WTC11 (cell line): ENCODE results near the gene PCDHGA1. TPM values are rescaled to one million over a fixed set of nuclear protein-coding genes. Genes with fewer than 3 reads are reported as not detected.

Experiments
- ATAC-seq: fragments of 200-7000 bp; cut with Tn5 transposase; 2 replicates; pipeline ENCODE4 v1.10.0; 2021; ENCODE audit warnings: mild to moderate bottlenecking, moderate library complexity
- CTCF ChIA-PET: fragments of 300-600 bp; sonication (Branson Sonifier 250); formaldehyde crosslinking; loops from one replicate; lab custom pipeline; 2021; ENCODE audit warnings: antibody characterized with exemption; lab: Charles Lee
- POLR2A ChIA-PET: fragments of 350-600 bp; sonication (Branson Sonifier 250); formaldehyde crosslinking; loops from one replicate; lab custom pipeline; 2021; ENCODE audit warnings: antibody characterized with exemption; lab: Charles Lee
- DNase-seq: peaks from one replicate; pipeline ENCODE4 v3.0.0; 2021; ENCODE audit warnings: low spot score
- H3K27ac Mint-ChIP-seq: 2 replicates; pipeline ENCODE4 v1.8.0; 2021; ENCODE audit warnings: mixed read lengths
- H3K27me3 Mint-ChIP-seq: 2 replicates; pipeline ENCODE4 v1.8.0; 2021; ENCODE audit warnings: low read depth, mild to moderate bottlenecking, moderate library complexity, mixed read lengths
- H3K36me3 Mint-ChIP-seq: 2 replicates; pipeline ENCODE4 v1.8.0; 2021; ENCODE audit warnings: mixed read lengths
- H3K4me1 Mint-ChIP-seq: 2 replicates; pipeline ENCODE4 v1.8.0; 2022; ENCODE audit warnings: mixed read lengths
- H3K4me3 Mint-ChIP-seq: 2 replicates; pipeline ENCODE4 v1.8.0; 2021; ENCODE audit warnings: mild to moderate bottlenecking, moderate library complexity, mixed read lengths
- H3K9me3 Mint-ChIP-seq: 2 replicates; pipeline ENCODE4 v1.8.0; 2021; ENCODE audit warnings: mixed read lengths
- CREM ChIP-seq: sonication (generic); formaldehyde crosslinking; IDR thresholded peaks from 2 replicates; pipeline ENCODE4 v1.8.1; 2022; ENCODE audit warnings: mild to moderate bottlenecking, missing genetic modification reagents, moderate library complexity
- ELF4 ChIP-seq: sonication (generic); formaldehyde crosslinking; IDR thresholded peaks from 2 replicates; pipeline ENCODE4 v1.8.1; 2022; ENCODE audit warnings: low read depth, mild to moderate bottlenecking, moderate library complexity, missing genetic modification reagents
- HMGA2 ChIP-seq: fragments of 250-450 bp; sonication (Bioruptor Pico); IDR thresholded peaks from 2 replicates; pipeline ENCODE4 v1.4.0; 2021; ENCODE audit warnings: mild to moderate bottlenecking, moderate library complexity
- JAZF1 ChIP-seq: fragments of 250-450 bp; sonication (Bioruptor Pico); IDR thresholded peaks from 2 replicates; pipeline ENCODE4 v1.9.0; 2021; ENCODE audit warnings: moderate library complexity, mild to moderate bottlenecking, inconsistent platforms
- NFATC4 ChIP-seq: fragments of 250-450 bp; sonication (Bioruptor Pico); IDR thresholded peaks from 2 replicates; pipeline ENCODE4 v1.9.0; 2021; ENCODE audit warnings: mild to moderate bottlenecking
- SMAD3 ChIP-seq: sonication (generic); formaldehyde crosslinking; IDR thresholded peaks from 2 replicates; pipeline ENCODE4 v1.8.0; 2022; ENCODE audit warnings: missing genetic modification reagents, mild to moderate bottlenecking, borderline replicate concordance
- total RNA-seq: library from RNA; stranded (reverse); gene quantifications from 3 replicates; pipeline ENCODE4 v1.2.3, GENCODE V29; 2021
- TF ChIP-seq, protein P1 (sequence below): fragments of 250-450 bp; sonication (Bioruptor Pico); IDR thresholded peaks from 2 replicates; pipeline ENCODE4 v1.9.0; 2021; ENCODE audit warnings: mild to moderate bottlenecking
- TF ChIP-seq, protein P2 (sequence below): sonication (generic); formaldehyde crosslinking; IDR thresholded peaks from 2 replicates; pipeline ENCODE4 v1.8.1; 2023; ENCODE audit warnings: mild to moderate bottlenecking, missing genetic modification reagents, moderate library complexity
- TF ChIP-seq, protein P3 (sequence below): sonication (generic); formaldehyde crosslinking; IDR thresholded peaks from 2 replicates; pipeline ENCODE4 v1.8.0; 2022; ENCODE audit warnings: missing genetic modification reagents
- TF ChIP-seq, protein P4 (sequence below): sonication (generic); formaldehyde crosslinking; IDR thresholded peaks from 2 replicates; pipeline ENCODE4 v1.8.1; 2022; ENCODE audit warnings: low read depth, missing genetic modification reagents, borderline replicate concordance
- TF ChIP-seq, protein P5 (sequence below): sonication (generic); formaldehyde crosslinking; IDR thresholded peaks from 2 replicates; pipeline ENCODE4 v1.8.0; 2022; ENCODE audit warnings: mild to moderate bottlenecking, missing genetic modification reagents
- TF ChIP-seq, protein P6 (sequence below): sonication (generic); formaldehyde crosslinking; IDR thresholded peaks from 2 replicates; pipeline ENCODE4 v1.8.1; 2023; ENCODE audit warnings: mild to moderate bottlenecking, missing genetic modification reagents
- TF ChIP-seq, protein P7 (sequence below): fragments of 200-600 bp; IDR thresholded peaks from 2 replicates; pipeline ENCODE4 v1.8.0; 2022; ENCODE audit warnings: antibody characterized with exemption
- TF ChIP-seq, protein P8 (sequence below): sonication (generic); formaldehyde crosslinking; conservative IDR thresholded peaks from 2 replicates; pipeline ENCODE4 v1.8.1; 2022; ENCODE audit warnings: mild to moderate bottlenecking, missing genetic modification reagents
- TF ChIP-seq, protein P9 (sequence below): sonication (generic); formaldehyde crosslinking; IDR thresholded peaks from 2 replicates; pipeline ENCODE4 v1.8.1; 2023; ENCODE audit warnings: mild to moderate bottlenecking, moderate library complexity, missing genetic modification reagents
- TF ChIP-seq, protein P10 (sequence below): sonication (generic); formaldehyde crosslinking; IDR thresholded peaks from 2 replicates; pipeline ENCODE4 v1.8.1; 2022; ENCODE audit warnings: missing genetic modification reagents, borderline replicate concordance

Gene PCDHGA1
- total RNA-seq, 1 experiment from 2014 or later = 1.5 TPM

DNA sequence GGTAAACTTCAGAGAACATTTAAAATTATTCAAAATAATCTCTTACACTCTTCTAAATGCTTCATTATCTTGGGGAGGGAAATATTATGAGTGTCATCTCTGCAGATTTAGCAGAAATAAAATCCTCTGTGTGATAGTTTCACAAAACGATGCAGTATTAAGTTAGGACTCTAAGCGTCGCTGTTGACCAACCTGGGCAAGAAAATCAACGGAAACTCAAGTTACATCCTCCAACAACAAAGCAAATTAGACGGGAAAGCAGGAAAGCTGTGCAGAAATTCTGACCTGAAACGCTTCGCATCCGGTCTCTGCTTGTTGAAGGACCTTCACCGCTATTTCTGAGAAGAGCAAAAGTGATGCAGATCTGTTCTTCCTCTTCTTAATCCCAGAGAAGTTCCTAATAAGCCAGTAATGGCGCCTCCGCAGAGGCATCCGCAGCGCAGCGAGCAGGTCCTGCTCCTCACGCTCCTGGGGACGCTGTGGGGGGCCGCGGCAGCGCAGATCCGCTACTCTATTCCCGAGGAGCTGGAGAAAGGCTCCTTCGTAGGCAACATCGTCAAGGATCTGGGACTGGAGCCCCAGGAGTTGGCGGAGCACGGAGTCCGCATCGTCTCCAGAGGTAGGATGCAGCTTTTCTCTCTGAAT is 43.5 kb downstream of the PCDHGA1 start, which contains the start of gene PCDHGA6:
Gene PCDHGA6 (plus strand): TSS at position 219 of the 645 bp plus-strand sequence. CDS start 193 bp downstream, at position 412.
- Mint-ChIP-seq H3K4me1 (peaks cover 5% of the 10 kb centered on the region), H3K36me3 (peaks cover 60% of the 10 kb centered on the region), H3K9me3 (peaks cover 59% of the 10 kb centered on the region)
- CTCF ChIA-PET = interaction anchor here (0.6 to 2.6 kb wide), 19 partner anchors 10 to 194 kb away, joined by 3 to 19 read pairs (median 4); partner anchors contain the start of genes PCDHB14, PCDHB15, PCDHGA10 and PCDHGA2
- ATAC-seq = no peak
- no peak for DNase-seq
- POLR2A ChIA-PET = no interaction called here
- TF ChIP-seq, protein P1, sequence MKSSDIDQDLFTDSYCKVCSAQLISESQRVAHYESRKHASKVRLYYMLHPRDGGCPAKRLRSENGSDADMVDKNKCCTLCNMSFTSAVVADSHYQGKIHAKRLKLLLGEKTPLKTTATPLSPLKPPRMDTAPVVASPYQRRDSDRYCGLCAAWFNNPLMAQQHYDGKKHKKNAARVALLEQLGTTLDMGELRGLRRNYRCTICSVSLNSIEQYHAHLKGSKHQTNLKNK (CRISPR knock-in tag) = no peak
- TF ChIP-seq, protein P2, sequence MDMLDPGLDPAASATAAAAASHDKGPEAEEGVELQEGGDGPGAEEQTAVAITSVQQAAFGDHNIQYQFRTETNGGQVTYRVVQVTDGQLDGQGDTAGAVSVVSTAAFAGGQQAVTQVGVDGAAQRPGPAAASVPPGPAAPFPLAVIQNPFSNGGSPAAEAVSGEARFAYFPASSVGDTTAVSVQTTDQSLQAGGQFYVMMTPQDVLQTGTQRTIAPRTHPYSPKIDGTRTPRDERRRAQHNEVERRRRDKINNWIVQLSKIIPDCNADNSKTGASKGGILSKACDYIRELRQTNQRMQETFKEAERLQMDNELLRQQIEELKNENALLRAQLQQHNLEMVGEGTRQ = no peak
- TF ChIP-seq JAZF1 (CRISPR knock-in tag) (no peak), NFATC4 (CRISPR knock-in tag) (no peak), HMGA2 (no peak), CREM (CRISPR knock-in tag) (no peak), ELF4 (CRISPR knock-in tag) (no peak), SMAD3 (CRISPR knock-in tag) (no peak)
- TF ChIP-seq, protein P3, sequence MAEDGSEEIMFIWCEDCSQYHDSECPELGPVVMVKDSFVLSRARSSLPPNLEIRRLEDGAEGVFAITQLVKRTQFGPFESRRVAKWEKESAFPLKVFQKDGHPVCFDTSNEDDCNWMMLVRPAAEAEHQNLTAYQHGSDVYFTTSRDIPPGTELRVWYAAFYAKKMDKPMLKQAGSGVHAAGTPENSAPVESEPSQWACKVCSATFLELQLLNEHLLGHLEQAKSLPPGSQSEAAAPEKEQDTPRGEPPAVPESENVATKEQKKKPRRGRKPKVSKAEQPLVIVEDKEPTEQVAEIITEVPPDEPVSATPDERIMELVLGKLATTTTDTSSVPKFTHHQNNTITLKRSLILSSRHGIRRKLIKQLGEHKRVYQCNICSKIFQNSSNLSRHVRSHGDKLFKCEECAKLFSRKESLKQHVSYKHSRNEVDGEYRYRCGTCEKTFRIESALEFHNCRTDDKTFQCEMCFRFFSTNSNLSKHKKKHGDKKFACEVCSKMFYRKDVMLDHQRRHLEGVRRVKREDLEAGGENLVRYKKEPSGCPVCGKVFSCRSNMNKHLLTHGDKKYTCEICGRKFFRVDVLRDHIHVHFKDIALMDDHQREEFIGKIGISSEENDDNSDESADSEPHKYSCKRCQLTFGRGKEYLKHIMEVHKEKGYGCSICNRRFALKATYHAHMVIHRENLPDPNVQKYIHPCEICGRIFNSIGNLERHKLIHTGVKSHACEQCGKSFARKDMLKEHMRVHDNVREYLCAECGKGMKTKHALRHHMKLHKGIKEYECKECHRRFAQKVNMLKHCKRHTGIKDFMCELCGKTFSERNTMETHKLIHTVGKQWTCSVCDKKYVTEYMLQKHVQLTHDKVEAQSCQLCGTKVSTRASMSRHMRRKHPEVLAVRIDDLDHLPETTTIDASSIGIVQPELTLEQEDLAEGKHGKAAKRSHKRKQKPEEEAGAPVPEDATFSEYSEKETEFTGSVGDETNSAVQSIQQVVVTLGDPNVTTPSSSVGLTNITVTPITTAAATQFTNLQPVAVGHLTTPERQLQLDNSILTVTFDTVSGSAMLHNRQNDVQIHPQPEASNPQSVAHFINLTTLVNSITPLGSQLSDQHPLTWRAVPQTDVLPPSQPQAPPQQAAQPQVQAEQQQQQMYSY (CRISPR knock-in tag) = no peak
- TF ChIP-seq, protein P4, sequence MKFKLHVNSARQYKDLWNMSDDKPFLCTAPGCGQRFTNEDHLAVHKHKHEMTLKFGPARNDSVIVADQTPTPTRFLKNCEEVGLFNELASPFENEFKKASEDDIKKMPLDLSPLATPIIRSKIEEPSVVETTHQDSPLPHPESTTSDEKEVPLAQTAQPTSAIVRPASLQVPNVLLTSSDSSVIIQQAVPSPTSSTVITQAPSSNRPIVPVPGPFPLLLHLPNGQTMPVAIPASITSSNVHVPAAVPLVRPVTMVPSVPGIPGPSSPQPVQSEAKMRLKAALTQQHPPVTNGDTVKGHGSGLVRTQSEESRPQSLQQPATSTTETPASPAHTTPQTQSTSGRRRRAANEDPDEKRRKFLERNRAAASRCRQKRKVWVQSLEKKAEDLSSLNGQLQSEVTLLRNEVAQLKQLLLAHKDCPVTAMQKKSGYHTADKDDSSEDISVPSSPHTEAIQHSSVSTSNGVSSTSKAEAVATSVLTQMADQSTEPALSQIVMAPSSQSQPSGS = no peak
- TF ChIP-seq, protein P5, sequence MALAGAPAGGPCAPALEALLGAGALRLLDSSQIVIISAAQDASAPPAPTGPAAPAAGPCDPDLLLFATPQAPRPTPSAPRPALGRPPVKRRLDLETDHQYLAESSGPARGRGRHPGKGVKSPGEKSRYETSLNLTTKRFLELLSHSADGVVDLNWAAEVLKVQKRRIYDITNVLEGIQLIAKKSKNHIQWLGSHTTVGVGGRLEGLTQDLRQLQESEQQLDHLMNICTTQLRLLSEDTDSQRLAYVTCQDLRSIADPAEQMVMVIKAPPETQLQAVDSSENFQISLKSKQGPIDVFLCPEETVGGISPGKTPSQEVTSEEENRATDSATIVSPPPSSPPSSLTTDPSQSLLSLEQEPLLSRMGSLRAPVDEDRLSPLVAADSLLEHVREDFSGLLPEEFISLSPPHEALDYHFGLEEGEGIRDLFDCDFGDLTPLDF (CRISPR knock-in tag) = no peak
- TF ChIP-seq, protein P6, sequence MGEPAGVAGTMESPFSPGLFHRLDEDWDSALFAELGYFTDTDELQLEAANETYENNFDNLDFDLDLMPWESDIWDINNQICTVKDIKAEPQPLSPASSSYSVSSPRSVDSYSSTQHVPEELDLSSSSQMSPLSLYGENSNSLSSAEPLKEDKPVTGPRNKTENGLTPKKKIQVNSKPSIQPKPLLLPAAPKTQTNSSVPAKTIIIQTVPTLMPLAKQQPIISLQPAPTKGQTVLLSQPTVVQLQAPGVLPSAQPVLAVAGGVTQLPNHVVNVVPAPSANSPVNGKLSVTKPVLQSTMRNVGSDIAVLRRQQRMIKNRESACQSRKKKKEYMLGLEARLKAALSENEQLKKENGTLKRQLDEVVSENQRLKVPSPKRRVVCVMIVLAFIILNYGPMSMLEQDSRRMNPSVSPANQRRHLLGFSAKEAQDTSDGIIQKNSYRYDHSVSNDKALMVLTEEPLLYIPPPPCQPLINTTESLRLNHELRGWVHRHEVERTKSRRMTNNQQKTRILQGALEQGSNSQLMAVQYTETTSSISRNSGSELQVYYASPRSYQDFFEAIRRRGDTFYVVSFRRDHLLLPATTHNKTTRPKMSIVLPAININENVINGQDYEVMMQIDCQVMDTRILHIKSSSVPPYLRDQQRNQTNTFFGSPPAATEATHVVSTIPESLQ (CRISPR knock-in tag) = no peak
- TF ChIP-seq, protein P7, sequence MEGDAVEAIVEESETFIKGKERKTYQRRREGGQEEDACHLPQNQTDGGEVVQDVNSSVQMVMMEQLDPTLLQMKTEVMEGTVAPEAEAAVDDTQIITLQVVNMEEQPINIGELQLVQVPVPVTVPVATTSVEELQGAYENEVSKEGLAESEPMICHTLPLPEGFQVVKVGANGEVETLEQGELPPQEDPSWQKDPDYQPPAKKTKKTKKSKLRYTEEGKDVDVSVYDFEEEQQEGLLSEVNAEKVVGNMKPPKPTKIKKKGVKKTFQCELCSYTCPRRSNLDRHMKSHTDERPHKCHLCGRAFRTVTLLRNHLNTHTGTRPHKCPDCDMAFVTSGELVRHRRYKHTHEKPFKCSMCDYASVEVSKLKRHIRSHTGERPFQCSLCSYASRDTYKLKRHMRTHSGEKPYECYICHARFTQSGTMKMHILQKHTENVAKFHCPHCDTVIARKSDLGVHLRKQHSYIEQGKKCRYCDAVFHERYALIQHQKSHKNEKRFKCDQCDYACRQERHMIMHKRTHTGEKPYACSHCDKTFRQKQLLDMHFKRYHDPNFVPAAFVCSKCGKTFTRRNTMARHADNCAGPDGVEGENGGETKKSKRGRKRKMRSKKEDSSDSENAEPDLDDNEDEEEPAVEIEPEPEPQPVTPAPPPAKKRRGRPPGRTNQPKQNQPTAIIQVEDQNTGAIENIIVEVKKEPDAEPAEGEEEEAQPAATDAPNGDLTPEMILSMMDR = no peak
- TF ChIP-seq, protein P8, sequence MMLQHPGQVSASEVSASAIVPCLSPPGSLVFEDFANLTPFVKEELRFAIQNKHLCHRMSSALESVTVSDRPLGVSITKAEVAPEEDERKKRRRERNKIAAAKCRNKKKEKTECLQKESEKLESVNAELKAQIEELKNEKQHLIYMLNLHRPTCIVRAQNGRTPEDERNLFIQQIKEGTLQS = no peak
- TF ChIP-seq, protein P9, sequence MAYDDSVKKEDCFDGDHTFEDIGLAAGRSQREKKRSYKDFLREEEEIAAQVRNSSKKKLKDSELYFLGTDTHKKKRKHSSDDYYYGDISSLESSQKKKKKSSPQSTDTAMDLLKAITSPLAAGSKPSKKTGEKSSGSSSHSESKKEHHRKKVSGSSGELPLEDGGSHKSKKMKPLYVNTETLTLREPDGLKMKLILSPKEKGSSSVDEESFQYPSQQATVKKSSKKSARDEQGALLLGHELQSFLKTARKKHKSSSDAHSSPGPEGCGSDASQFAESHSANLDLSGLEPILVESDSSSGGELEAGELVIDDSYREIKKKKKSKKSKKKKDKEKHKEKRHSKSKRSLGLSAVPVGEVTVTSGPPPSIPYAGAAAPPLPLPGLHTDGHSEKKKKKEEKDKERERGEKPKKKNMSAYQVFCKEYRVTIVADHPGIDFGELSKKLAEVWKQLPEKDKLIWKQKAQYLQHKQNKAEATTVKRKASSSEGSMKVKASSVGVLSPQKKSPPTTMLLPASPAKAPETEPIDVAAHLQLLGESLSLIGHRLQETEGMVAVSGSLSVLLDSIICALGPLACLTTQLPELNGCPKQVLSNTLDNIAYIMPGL (CRISPR knock-in tag) = no peak
- TF ChIP-seq, protein P10, sequence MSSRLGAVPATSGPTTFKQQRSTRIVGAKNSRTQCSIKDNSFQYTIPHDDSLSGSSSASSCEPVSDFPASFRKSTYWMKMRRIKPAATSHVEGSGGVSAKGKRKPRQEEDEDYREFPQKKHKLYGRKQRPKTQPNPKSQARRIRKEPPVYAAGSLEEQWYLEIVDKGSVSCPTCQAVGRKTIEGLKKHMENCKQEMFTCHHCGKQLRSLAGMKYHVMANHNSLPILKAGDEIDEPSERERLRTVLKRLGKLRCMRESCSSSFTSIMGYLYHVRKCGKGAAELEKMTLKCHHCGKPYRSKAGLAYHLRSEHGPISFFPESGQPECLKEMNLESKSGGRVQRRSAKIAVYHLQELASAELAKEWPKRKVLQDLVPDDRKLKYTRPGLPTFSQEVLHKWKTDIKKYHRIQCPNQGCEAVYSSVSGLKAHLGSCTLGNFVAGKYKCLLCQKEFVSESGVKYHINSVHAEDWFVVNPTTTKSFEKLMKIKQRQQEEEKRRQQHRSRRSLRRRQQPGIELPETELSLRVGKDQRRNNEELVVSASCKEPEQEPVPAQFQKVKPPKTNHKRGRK (CRISPR knock-in tag) = no peak
- TF ChIP-seq, all 79 proteins: peak for 0
- no peak within 1 kb of the TSS for H3K27ac Mint-ChIP-seq
- H3K4me3 Mint-ChIP-seq = peak within 1 kb of the TSS; percentile 31
- peaks cover 9% of the 10 kb centered on the region for H3K27me3 Mint-ChIP-seq
